Stimulated activated naive B cell treated with anti-CD40 and anti-IgM and Interleukin-4, amounts not matched to agents 10 μg/mL and 1 μg/mL and 100 μg/mL, for 72 hours (primary cell): Measurements from ENCODE around the gene IRX3.

Experiments
- ATAC-seq, 2 donors: fragments of 150-1000 bp; cut with Tn5 transposase; replicated peaks; 2 replicates each; pipeline ENCODE4 v1.10.0; 2021; ENCODE audit warnings: moderate library complexity in 1 of 2
- DNase-seq: peaks from one replicate; pipeline ENCODE4 v3.0.0; 2021
- H3K27ac Mint-ChIP-seq: one replicate; pipeline ENCODE4 v1.8.0; 2022; ENCODE audit warnings: mild to moderate bottlenecking, mixed read lengths
- H3K27me3 Mint-ChIP-seq, 2 donors: one replicate each; pipeline ENCODE4 v1.8.0; 2022; ENCODE audit warnings: mixed read lengths in 2 of 2
- H3K36me3 Mint-ChIP-seq, 2 donors: one replicate each; pipeline ENCODE4 v1.8.0; 2022; ENCODE audit warnings: mixed read lengths in 2 of 2, mild to moderate bottlenecking in 1 of 2
- H3K4me1 Mint-ChIP-seq, 2 donors: one replicate each; pipeline ENCODE4 v1.8.0; 2022; ENCODE audit warnings: mixed read lengths in 2 of 2, mild to moderate bottlenecking in 1 of 2
- H3K4me3 Mint-ChIP-seq, 2 donors: one replicate each; pipeline ENCODE4 v1.8.0; 2022; ENCODE audit warnings: mild to moderate bottlenecking in 2 of 2, mixed read lengths in 2 of 2, moderate library complexity in 1 of 2
- H3K9me3 Mint-ChIP-seq, 2 donors: one replicate each; pipeline ENCODE4 v1.8.0; 2022; ENCODE audit warnings: mixed read lengths in 2 of 2, mild to moderate bottlenecking in 1 of 2

IRX3 gene

GRCh38 chr16:54243202-54243601 is 43.4 kb downstream of the IRX3 start:
- ATAC-seq (no peak), DNase-seq (no peak)
- Mint-ChIP-seq H3K4me3 (no peak overlapping the region), H3K36me3 (no peaks in the 10 kb centered on the region), H3K9me3 (peaks cover 4 to 5% of the 10 kb centered on the region in 2 donors), H3K27ac (no peak overlapping the region), H3K4me1 (no peaks in the 10 kb centered on the region), H3K27me3 (peaks cover 5 to 13% of the 10 kb centered on the region in 2 donors)

GRCh38 chr16:54242199-54242598 is 44.4 kb downstream of the IRX3 start:
- Mint-ChIP-seq H3K36me3 (no peaks in the 10 kb centered on the region), H3K4me1 (no peaks in the 10 kb centered on the region), H3K9me3 (peaks cover 4 to 5% of the 10 kb centered on the region in 2 donors), H3K4me3 (no peak overlapping the region), H3K27me3 (peaks cover 5 to 13% of the 10 kb centered on the region in 2 donors), H3K27ac (no peak overlapping the region)
- no peak for ATAC-seq
- DNase-seq, result no peak

- no peaks in the 10 kb centered on the region for H3K4me1 Mint-ChIP-seq
- ATAC-seq (no peak), DNase-seq (no peak)
- H3K27me3 Mint-ChIP-seq, result peaks cover 6 to 18% of the 10 kb centered on the region in 2 donors
- no peak overlapping the region for H3K27ac Mint-ChIP-seq
- H3K9me3 Mint-ChIP-seq, result peaks cover 4 to 5% of the 10 kb centered on the region in 2 donors
- no peak overlapping the region for H3K4me3 Mint-ChIP-seq
- no peaks in the 10 kb centered on the region for H3K36me3 Mint-ChIP-seq
Measured at GRCh38 chr16:54241525-54241924, 45.1 kb downstream of the IRX3 start.

GRCh38 chr16:54240271-54241129 is 46.1 kb downstream of the IRX3 start:
- H3K4me1 Mint-ChIP-seq, result no peaks in the 10 kb centered on the region
- no peaks in the 10 kb centered on the region for H3K36me3 Mint-ChIP-seq
- no peaks in the 10 kb centered on the region for H3K9me3 Mint-ChIP-seq
- no peak for DNase-seq
- ATAC-seq, result no peak
- peaks cover 9 to 17% of the 10 kb centered on the region in 2 donors for H3K27me3 Mint-ChIP-seq
- no peak overlapping the region for H3K4me3 Mint-ChIP-seq
- no peak overlapping the region for H3K27ac Mint-ChIP-seq

GRCh38 chr16:54239456-54239855 is 47.1 kb downstream of the IRX3 start:
- no peak for DNase-seq

GRCh38 chr16:54236773-54237172 is 49.8 kb downstream of the IRX3 start:
- DNase-seq, result no peak
- H3K36me3 Mint-ChIP-seq, result no peaks in the 10 kb centered on the region
- H3K4me3 Mint-ChIP-seq, result no peak overlapping the region
- peaks cover 0 to 4% of the 10 kb centered on the region in 2 donors for H3K4me1 Mint-ChIP-seq
- H3K27me3 Mint-ChIP-seq, result peaks cover 16 to 18% of the 10 kb centered on the region in 2 donors
- no peaks in the 10 kb centered on the region for H3K9me3 Mint-ChIP-seq
- ATAC-seq, result no peak
- no peak overlapping the region for H3K27ac Mint-ChIP-seq

More at GRCh38 chr16:54239456-54239855, 47.1 kb downstream of the IRX3 start:
- no peaks in the 10 kb centered on the region for H3K9me3 Mint-ChIP-seq
- H3K27me3 Mint-ChIP-seq, result peaks cover 13 to 21% of the 10 kb centered on the region in 2 donors
- ATAC-seq, result no peak
- H3K4me3 Mint-ChIP-seq, result no peak overlapping the region
- no peaks in the 10 kb centered on the region for H3K36me3 Mint-ChIP-seq
- H3K4me1 Mint-ChIP-seq, result peaks cover 0 to 4% of the 10 kb centered on the region in 2 donors
- no peak overlapping the region for H3K27ac Mint-ChIP-seq

GRCh38 chr16:54233615-54234014 is 53.0 kb downstream of the IRX3 start:
- no peaks in the 10 kb centered on the region for H3K9me3 Mint-ChIP-seq
- DNase-seq, result no peak
- H3K4me3 Mint-ChIP-seq, result no peak overlapping the region
- peaks cover 17 to 19% of the 10 kb centered on the region in 2 donors for H3K27me3 Mint-ChIP-seq
- no peak for ATAC-seq
- H3K4me1 Mint-ChIP-seq, result peaks cover 0 to 4% of the 10 kb centered on the region in 2 donors
- H3K27ac Mint-ChIP-seq, result no peak overlapping the region
- H3K36me3 Mint-ChIP-seq, result no peaks in the 10 kb centered on the region
